ENCODE data around the gene RYK.

DNA sequence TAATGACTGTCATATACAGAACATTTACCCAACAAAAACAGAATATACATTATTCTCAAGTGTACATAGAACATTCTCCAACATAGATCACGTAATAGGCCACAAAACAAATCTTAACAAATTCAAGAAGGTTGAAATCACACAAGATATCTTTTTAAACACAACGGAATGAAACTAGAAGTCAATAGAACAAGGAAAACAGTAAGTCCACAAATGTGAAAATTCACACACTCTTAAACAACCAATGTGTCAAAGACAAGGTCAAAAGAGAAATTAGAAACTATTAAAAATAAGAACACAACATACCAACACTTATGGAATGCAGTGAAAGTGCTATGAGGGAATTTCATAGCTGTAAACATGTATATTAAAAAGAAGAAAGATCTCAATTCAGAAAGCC is 139.7 kb downstream of the RYK start:
- TF ChIP-seq, protein P1, sequence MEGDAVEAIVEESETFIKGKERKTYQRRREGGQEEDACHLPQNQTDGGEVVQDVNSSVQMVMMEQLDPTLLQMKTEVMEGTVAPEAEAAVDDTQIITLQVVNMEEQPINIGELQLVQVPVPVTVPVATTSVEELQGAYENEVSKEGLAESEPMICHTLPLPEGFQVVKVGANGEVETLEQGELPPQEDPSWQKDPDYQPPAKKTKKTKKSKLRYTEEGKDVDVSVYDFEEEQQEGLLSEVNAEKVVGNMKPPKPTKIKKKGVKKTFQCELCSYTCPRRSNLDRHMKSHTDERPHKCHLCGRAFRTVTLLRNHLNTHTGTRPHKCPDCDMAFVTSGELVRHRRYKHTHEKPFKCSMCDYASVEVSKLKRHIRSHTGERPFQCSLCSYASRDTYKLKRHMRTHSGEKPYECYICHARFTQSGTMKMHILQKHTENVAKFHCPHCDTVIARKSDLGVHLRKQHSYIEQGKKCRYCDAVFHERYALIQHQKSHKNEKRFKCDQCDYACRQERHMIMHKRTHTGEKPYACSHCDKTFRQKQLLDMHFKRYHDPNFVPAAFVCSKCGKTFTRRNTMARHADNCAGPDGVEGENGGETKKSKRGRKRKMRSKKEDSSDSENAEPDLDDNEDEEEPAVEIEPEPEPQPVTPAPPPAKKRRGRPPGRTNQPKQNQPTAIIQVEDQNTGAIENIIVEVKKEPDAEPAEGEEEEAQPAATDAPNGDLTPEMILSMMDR (IDR thresholded peaks at IDR 0.05), result no peak
- TF ChIP-seq ESRRA (IDR thresholded peaks at IDR 0.05; ENCODE audit: borderline replicate concordance, low read length) (no peak), HDAC2 (IDR thresholded peaks at IDR 0.05) (no peak)
- TF ChIP-seq, protein P2, sequence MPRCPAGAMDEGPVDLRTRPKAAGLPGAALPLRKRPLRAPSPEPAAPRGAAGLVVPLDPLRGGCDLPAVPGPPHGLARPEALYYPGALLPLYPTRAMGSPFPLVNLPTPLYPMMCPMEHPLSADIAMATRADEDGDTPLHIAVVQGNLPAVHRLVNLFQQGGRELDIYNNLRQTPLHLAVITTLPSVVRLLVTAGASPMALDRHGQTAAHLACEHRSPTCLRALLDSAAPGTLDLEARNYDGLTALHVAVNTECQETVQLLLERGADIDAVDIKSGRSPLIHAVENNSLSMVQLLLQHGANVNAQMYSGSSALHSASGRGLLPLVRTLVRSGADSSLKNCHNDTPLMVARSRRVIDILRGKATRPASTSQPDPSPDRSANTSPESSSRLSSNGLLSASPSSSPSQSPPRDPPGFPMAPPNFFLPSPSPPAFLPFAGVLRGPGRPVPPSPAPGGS (IDR thresholded peaks at IDR 0.05), result no peak

All from A549 (cell line).